ENCODE measurements around the gene PLOD1.
A peak's percentile ranks its signal among the peaks of the same experiment; 100 is the strongest.

PLOD1 gene

DNA sequence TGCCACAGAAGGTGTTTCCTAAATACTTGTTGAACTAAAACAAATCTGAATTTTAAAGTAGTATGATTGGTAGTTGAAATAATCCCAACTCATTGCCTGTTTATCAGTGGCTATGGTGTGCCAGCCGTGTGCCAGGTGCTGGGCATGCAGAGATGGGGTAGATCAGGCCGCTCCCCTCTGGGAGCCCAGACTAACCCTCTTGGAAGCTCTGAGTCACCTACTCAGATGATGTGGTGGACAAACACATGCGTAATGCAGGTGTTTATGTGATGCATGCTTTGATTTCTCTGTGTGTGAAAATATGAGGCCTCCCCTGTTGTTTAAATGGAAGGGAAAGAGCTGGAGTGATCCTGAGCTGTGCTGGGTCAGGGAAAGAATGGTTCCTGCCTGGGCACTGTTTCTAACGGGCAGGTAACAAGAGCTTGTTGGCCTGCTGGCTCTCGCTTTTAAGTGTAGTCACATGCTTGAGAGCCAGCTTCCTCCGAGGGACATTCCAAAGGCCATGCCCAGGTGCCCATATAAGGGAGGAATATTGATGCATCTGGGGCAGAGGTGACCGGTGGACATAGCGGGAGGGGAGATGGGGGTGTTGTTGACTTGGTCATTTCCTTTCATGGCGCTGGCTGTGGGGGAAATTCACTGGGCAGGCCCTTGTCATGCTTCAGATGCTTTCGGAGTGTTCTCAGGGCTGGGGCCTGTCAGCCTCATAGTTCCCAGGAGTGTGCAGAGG lies 56.0 kb downstream of the PLOD1 start:
- H3K4me3 ChIP-seq (ENCODE audit: low read length): no peak overlapping the region
- no peak for DNase-seq (ENCODE audit: low read depth)
- TF ChIP-seq, protein P1, sequence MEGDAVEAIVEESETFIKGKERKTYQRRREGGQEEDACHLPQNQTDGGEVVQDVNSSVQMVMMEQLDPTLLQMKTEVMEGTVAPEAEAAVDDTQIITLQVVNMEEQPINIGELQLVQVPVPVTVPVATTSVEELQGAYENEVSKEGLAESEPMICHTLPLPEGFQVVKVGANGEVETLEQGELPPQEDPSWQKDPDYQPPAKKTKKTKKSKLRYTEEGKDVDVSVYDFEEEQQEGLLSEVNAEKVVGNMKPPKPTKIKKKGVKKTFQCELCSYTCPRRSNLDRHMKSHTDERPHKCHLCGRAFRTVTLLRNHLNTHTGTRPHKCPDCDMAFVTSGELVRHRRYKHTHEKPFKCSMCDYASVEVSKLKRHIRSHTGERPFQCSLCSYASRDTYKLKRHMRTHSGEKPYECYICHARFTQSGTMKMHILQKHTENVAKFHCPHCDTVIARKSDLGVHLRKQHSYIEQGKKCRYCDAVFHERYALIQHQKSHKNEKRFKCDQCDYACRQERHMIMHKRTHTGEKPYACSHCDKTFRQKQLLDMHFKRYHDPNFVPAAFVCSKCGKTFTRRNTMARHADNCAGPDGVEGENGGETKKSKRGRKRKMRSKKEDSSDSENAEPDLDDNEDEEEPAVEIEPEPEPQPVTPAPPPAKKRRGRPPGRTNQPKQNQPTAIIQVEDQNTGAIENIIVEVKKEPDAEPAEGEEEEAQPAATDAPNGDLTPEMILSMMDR (conservative IDR thresholded peaks at IDR 0.05; ENCODE audit: low read depth, low read length): no peak

GRCh38 chr1:11991969-11992676 lies 57.6 kb downstream of the PLOD1 start:
- DNase-seq (ENCODE audit: low read depth): no peak
- TF ChIP-seq, protein P1 (conservative IDR thresholded peaks at IDR 0.05; ENCODE audit: low read depth, low read length): no peak
- H3K4me3 ChIP-seq (ENCODE audit: low read length): no peak overlapping the region

DNA sequence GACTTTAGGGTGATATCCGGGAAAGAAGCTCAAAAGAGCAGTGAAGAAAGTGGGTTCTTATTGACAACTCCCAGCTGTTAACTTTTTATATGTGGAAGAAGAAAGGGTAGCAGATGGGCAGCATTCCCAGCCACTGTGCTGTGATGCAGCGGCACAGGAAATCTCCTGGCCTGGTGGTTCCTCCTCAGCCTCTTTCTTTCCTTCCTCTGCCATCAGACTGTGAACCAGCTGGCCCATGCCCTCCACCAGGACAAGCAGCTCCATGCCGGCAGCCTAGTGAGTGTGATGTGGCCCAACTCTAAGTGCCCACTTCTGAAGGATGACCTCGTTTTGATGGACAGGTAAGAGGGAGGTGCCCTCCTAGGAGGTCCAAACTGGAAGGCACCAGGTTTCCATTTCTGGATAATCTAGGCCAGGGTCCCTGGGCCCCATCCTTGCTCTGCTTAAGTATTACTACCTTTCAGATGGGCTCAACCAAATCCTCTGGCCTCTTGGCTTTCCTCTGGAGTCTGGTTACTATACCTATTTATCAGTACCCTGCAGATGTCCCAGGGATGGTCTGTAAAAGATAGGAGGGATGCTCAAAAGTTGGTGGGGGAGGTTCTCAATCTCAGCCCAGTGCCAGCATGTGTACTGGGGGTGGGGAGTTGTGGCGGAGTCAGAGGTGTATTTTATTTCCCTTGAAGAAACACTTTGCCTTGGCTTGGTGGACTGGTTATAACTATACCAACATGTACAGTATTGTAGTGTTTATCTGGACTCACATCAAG lies 62.7 kb downstream of the PLOD1 start:
- no peak for DNase-seq (ENCODE audit: low read depth)
- TF ChIP-seq, protein P1 (conservative IDR thresholded peaks at IDR 0.05; ENCODE audit: low read depth, low read length): no peak
- no peak overlapping the region for H3K4me3 ChIP-seq (ENCODE audit: low read length)

DNA sequence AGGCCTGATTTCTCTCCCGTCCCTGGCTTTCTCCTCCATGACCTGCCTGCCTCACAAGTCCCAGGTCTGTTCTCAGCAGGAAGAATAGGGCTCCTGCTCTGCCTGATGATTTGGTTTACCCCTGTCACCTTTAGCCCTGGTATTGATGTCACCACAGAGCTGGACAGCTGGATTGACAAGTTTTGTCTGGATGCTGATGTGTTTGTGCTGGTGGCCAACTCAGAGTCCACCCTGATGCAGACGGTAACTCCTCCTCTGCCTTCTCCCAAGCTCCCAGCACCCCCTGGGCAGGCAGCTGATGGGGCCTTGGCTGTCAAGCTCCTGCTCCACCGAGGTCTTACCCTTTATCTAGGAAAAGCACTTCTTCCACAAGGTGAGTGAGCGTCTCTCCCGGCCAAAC lies 64.1 kb downstream of the PLOD1 start:
- H3K4me3 ChIP-seq (ENCODE audit: low read length): no peak overlapping the region
- TF ChIP-seq, protein P1 (conservative IDR thresholded peaks at IDR 0.05; ENCODE audit: low read depth, low read length): no peak
- DNase-seq (ENCODE audit: low read depth): no peak

DNA sequence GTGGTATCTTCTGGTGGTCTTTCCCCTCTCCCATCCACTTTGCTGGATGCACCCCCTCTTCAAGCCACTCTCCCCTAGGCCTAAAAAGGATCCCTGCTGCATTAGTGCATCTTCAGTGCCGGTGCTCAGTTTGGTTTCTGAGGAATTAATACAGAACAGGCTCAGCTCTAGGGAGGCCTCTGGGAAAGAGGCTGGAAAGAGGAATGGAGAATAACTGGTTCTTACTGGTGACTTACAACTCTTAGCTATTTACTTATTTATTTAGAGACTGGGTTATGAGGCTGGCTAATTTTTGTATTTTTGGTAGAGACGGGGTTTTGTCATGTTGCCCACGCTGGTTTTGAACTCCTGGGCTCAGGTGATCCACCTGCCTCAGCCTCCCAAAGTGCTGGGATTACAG lies 64.7 kb downstream of the PLOD1 start:
- no peak for DNase-seq (ENCODE audit: low read depth)
- no peak overlapping the region for H3K4me3 ChIP-seq (ENCODE audit: low read length)
- TF ChIP-seq, protein P1 (conservative IDR thresholded peaks at IDR 0.05; ENCODE audit: low read depth, low read length): no peak

DNA sequence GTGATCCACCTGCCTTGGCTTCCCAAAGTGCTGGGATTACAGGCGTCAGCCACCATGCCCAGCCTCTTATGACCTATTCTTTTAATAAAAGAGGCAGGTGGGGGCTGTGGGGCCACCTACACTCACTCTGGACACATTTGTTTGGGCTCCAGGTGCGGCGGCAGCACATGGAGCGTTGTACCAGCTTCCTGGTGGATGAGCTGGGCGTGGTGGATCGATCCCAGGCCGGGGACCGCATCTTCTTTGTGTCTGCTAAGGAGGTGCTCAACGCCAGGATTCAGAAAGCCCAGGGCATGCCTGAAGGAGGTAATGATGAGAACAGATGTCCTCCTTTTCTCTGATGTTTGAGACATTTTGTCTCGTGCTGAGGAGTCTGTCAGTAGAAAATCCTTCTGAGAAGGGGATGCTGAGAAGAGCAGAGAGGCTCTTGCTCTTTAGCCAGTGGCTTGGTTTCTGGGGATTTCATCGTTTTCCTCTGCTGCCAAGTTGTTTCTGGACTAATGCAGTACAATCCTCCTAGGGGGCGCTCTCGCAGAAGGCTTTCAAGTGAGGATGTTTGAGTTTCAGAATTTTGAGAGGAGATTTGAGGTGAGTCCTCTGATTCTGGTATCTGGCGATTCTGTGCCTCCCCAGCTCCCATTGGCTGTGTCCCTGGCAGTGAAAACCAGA lies 66.9 kb downstream of the PLOD1 start:
- no peak overlapping the region for H3K4me3 ChIP-seq (ENCODE audit: low read length)
- TF ChIP-seq, protein P1 (conservative IDR thresholded peaks at IDR 0.05; ENCODE audit: low read depth, low read length): peak; percentile 65
- DNase-seq (ENCODE audit: low read depth): peak; percentile 4

All from retinal pigment epithelial cell (primary cell).